Gastrocnemius medialis (tissue), 4 donors: ENCODE measurements around the gene PDIA6.

Experiments
- CTCF ChIP-seq, 5 experiments: fragments of 450-650 bp in 3 of 5; fragments of 200-600 bp in 2 of 5; sonication (generic) in 2 of 5; IDR thresholded peaks in 4 of 5; conservative IDR thresholded peaks in 1 of 5; 1 replicate in 4 of 5; 2 replicates in 1 of 5; pipeline ENCODE4 v1.5.1; 2016 to 2019; ENCODE audit warnings: antibody characterized with exemption in 5 of 5, mild to moderate bottlenecking in 3 of 5, moderate library complexity in 3 of 5
- POLR2A ChIP-seq, 2 donors: fragments of 450-650 bp; IDR thresholded peaks; one replicate each; pipeline ENCODE4 v1.6.1; 2017; ENCODE audit warnings: antibody characterized with exemption in 2 of 2, mild to moderate bottlenecking in 2 of 2, moderate library complexity in 2 of 2

- TF ChIP-seq CTCF (IDR thresholded peaks at IDR 0.05 in 4 of 5, conservative IDR thresholded peaks at IDR 0.05 in 1 of 5) = no peak
- no peak for TF ChIP-seq POLR2A (IDR thresholded peaks at IDR 0.05)
These were observed 38.7 kb downstream of the PDIA6 start for GRCh38 chr2:10773821-10774341.
